ENCODE results near the gene EYA4. TPM values are rescaled to one million over a fixed set of nuclear protein-coding genes. Genes with fewer than 3 reads are reported as not detected.

EYA4 gene
- polyA plus RNA-seq, 4 donors = 0.03 to 0.22 (median 0.22) TPM; not detected in 1

DNA sequence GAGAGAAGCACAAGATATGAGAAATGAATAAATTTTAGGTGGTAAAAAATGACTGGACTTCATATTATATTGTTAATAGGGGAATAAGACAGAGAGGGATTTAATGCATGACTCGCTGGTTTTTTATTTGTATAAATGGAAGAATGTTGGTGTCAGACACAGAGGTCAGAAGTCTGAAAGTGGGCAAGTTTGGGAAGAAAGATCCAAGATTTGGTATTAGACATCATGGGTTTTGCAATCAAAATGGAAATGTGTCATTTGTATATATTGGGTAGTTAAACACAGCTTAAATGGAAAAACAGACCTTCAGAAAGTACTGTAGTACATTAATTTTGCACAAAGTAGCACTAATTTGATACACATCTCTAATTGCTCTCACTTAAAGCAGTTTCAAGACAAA lies 96.2 kb downstream of the EYA4 start:
- FAIRE-seq = no peak
- Histone ChIP-seq H3K9me3 (ENCODE audit: control insufficient read depth in 2 of 2, insufficient read depth in 1 of 2, low read depth in 1 of 2, low read length in 1 of 2) (no peaks in the 10 kb centered on the region), H3K4me1 (ENCODE audit: control insufficient read depth in 3 of 3, insufficient read depth in 2 of 3, low read depth in 1 of 3, low read length in 2 of 3) (no peaks in the 10 kb centered on the region), H3K4me3 (ENCODE audit: low read depth in 1 of 3, low read length in 3 of 3) (no peak overlapping the region), H3K27me3 (ENCODE audit: control insufficient read depth in 3 of 3, insufficient read depth in 3 of 3, low read length in 3 of 3) (no peaks in the 10 kb centered on the region), H3K27ac (ENCODE audit: low read depth in 1 of 3, low read length in 2 of 3) (no peak overlapping the region), H3K36me3 (ENCODE audit: control insufficient read depth in 3 of 3, insufficient read depth in 2 of 3, low read depth in 1 of 3, low read length in 3 of 3) (no peaks in the 10 kb centered on the region)
- DNase-seq = no peak
- WGBS, 3 donors = 81 to 95% (median 84%) methylated on average over 1 of the region's 1 CpG

GRCh38 chr6:133339543-133340384 lies 98.6 kb downstream of the EYA4 start:
- Histone ChIP-seq H3K27ac (ENCODE audit: low read depth in 1 of 3, low read length in 2 of 3) (no peak overlapping the region), H3K9me3 (ENCODE audit: control insufficient read depth in 2 of 2, insufficient read depth in 1 of 2, low read depth in 1 of 2, low read length in 1 of 2) (no peaks in the 10 kb centered on the region), H3K4me1 (ENCODE audit: control insufficient read depth in 3 of 3, insufficient read depth in 2 of 3, low read depth in 1 of 3, low read length in 2 of 3) (no peaks in the 10 kb centered on the region), H3K36me3 (ENCODE audit: control insufficient read depth in 3 of 3, insufficient read depth in 2 of 3, low read depth in 1 of 3, low read length in 3 of 3) (no peaks in the 10 kb centered on the region), H3K27me3 (ENCODE audit: control insufficient read depth in 3 of 3, insufficient read depth in 3 of 3, low read length in 3 of 3) (no peaks in the 10 kb centered on the region), H3K4me3 (ENCODE audit: low read depth in 1 of 3, low read length in 3 of 3) (no peak overlapping the region)
- DNase-seq (no peak), FAIRE-seq (no peak)
- 68 to 81% (median 68%) methylated on average over 7 of the region's 7 CpGs for WGBS, 3 donors

DNA sequence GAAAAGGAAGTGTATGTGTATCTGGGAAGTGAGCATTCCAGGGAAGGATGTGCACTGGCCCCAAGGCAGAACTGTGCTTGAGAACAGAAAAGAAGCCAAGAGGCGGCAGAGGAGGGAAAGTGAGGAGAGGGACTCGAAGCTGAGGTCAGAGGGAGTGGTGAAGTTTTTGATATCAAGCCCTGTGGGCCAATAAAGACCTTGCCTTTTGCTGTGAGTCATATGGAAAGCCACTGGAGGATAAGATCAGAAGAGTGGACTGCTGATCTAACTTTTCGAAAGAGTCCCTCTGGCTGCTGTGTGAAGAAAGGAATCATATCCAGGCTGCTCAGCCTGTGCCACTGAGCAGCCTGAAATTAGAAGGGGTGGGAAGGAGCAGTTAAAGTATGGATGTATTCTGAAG lies 99.4 kb downstream of the EYA4 start:
- Histone ChIP-seq H3K27ac (ENCODE audit: low read depth in 1 of 3, low read length in 2 of 3) (no peak overlapping the region), H3K4me3 (ENCODE audit: low read depth in 1 of 3, low read length in 3 of 3) (no peak overlapping the region), H3K27me3 (ENCODE audit: control insufficient read depth in 3 of 3, insufficient read depth in 3 of 3, low read length in 3 of 3) (no peaks in the 10 kb centered on the region), H3K9me3 (ENCODE audit: control insufficient read depth in 2 of 2, insufficient read depth in 1 of 2, low read depth in 1 of 2, low read length in 1 of 2) (no peaks in the 10 kb centered on the region), H3K4me1 (ENCODE audit: control insufficient read depth in 3 of 3, insufficient read depth in 2 of 3, low read depth in 1 of 3, low read length in 2 of 3) (no peaks in the 10 kb centered on the region), H3K36me3 (ENCODE audit: control insufficient read depth in 3 of 3, insufficient read depth in 2 of 3, low read depth in 1 of 3, low read length in 3 of 3) (no peaks in the 10 kb centered on the region)
- FAIRE-seq = no peak
- DNase-seq = no peak
- 48 to 78% (median 63%) methylated on average over 3 of the region's 3 CpGs for WGBS, 3 donors

DNA sequence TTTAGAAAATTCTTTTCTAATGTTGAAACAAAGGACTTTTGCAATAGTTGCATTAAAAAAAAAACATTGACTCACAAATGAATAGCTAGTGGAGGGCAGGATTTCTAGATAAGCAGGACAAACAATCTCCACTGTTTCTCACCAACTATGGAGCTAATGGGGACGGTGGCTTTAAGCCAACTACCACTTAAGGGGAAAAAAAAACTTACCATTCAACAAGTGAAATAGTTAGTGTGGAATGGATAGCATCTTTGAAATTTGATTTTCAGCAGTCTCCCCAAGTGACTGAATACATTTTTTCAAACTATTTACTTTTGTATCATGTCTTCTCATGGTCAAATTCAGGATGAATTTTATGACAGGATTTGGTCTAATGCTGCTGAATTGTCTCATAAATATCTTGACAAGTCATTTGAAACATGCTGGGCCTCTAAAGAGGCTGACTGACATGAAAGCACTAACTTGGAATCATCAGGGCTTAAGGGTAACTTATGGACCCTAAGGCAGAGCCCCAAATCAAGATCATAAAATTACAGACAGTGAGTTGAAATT lies 100.5 kb downstream of the EYA4 start:
- FAIRE-seq (no peak), DNase-seq (peak in 1 of 2 donors; percentile 11)
- 7 to 19% (median 16%) methylated on average over 1 of the region's 1 CpG for WGBS, 3 donors
- Histone ChIP-seq H3K27me3 (ENCODE audit: control insufficient read depth in 3 of 3, insufficient read depth in 3 of 3, low read length in 3 of 3) (no peaks in the 10 kb centered on the region), H3K4me1 (ENCODE audit: control insufficient read depth in 3 of 3, insufficient read depth in 2 of 3, low read depth in 1 of 3, low read length in 2 of 3) (no peaks in the 10 kb centered on the region), H3K27ac (ENCODE audit: low read depth in 1 of 3, low read length in 2 of 3) (no peak overlapping the region), H3K9me3 (ENCODE audit: control insufficient read depth in 2 of 2, insufficient read depth in 1 of 2, low read depth in 1 of 2, low read length in 1 of 2) (no peaks in the 10 kb centered on the region), H3K4me3 (ENCODE audit: low read depth in 1 of 3, low read length in 3 of 3) (no peak overlapping the region), H3K36me3 (ENCODE audit: control insufficient read depth in 3 of 3, insufficient read depth in 2 of 3, low read depth in 1 of 3, low read length in 3 of 3) (no peaks in the 10 kb centered on the region)

GRCh38 chr6:133343220-133343619 lies 102.1 kb downstream of the EYA4 start:
- no peaks in the 10 kb centered on the region for H3K9me3 ChIP-seq (ENCODE audit: control insufficient read depth in 2 of 2, insufficient read depth in 1 of 2, low read depth in 1 of 2, low read length in 1 of 2)
- H3K27me3 ChIP-seq (ENCODE audit: control insufficient read depth in 3 of 3, insufficient read depth in 3 of 3, low read length in 3 of 3) = no peaks in the 10 kb centered on the region
- H3K27ac ChIP-seq (ENCODE audit: low read depth in 1 of 3, low read length in 2 of 3) = no peak overlapping the region
- 42 to 74% (median 60%) methylated on average over 3 of the region's 3 CpGs for WGBS, 3 donors
- no peaks in the 10 kb centered on the region for H3K36me3 ChIP-seq (ENCODE audit: control insufficient read depth in 3 of 3, insufficient read depth in 2 of 3, low read depth in 1 of 3, low read length in 3 of 3)
- no peak overlapping the region for H3K4me3 ChIP-seq (ENCODE audit: low read depth in 1 of 3, low read length in 3 of 3)
- DNase-seq (no peak), FAIRE-seq (no peak)
- H3K4me1 ChIP-seq (ENCODE audit: control insufficient read depth in 3 of 3, insufficient read depth in 2 of 3, low read depth in 1 of 3, low read length in 2 of 3) = no peaks in the 10 kb centered on the region

DNA sequence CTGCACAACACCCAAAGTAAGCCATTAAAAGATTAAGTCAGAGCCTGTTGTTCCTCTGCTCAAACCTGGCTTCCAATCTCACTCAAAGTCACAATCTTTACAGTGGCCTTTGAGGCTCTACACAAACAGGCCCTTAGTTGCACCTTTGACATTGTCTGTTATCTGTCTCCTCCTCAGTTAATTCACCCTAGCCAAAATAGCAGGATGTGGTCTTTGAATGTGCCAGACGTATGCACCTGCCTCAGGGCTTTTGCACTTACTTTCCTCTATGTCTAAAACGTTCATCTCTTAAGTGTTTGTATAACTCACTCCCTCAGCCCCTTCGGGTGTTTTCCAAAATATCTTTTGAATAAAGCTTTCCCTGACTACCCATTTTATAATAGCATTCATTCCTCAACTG lies 107.7 kb downstream of the EYA4 start:
- H3K27ac ChIP-seq (ENCODE audit: low read depth in 1 of 3, low read length in 2 of 3) = no peak overlapping the region
- WGBS, 3 donors = 56 to 69% (median 66%) methylated on average over 3 of the region's 3 CpGs
- no peaks in the 10 kb centered on the region for H3K36me3 ChIP-seq (ENCODE audit: control insufficient read depth in 3 of 3, insufficient read depth in 2 of 3, low read depth in 1 of 3, low read length in 3 of 3)
- H3K9me3 ChIP-seq (ENCODE audit: control insufficient read depth in 2 of 2, insufficient read depth in 1 of 2, low read depth in 1 of 2, low read length in 1 of 2) = no peaks in the 10 kb centered on the region
- no peaks in the 10 kb centered on the region for H3K4me1 ChIP-seq (ENCODE audit: control insufficient read depth in 3 of 3, insufficient read depth in 2 of 3, low read depth in 1 of 3, low read length in 2 of 3)
- DNase-seq (no peak), FAIRE-seq (no peak)
- H3K4me3 ChIP-seq (ENCODE audit: low read depth in 1 of 3, low read length in 3 of 3) = no peak overlapping the region
- no peaks in the 10 kb centered on the region for H3K27me3 ChIP-seq (ENCODE audit: control insufficient read depth in 3 of 3, insufficient read depth in 3 of 3, low read length in 3 of 3)

DNA sequence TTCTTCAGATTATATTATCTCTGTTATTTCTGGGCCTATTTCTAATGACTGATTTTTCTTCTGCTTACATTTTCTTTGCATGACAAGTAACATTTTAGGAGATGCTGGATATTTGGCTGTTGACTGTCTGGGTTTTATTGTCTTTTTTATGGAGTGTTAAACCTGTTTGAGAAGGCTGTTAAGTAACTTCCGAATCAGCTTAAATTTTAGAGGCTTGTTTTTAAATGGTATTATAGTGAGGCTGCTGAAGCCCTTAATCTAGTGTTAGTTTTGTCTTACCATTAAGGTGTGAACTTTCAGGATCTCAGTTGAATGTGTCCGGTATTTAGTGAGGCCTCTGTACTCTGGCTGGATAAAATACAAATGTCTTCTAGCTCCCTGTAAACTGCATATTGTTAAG lies 109.8 kb downstream of the EYA4 start:
- Histone ChIP-seq H3K36me3 (ENCODE audit: control insufficient read depth in 3 of 3, insufficient read depth in 2 of 3, low read depth in 1 of 3, low read length in 3 of 3) (no peaks in the 10 kb centered on the region), H3K27me3 (ENCODE audit: control insufficient read depth in 3 of 3, insufficient read depth in 3 of 3, low read length in 3 of 3) (no peaks in the 10 kb centered on the region), H3K4me3 (ENCODE audit: low read depth in 1 of 3, low read length in 3 of 3) (no peak overlapping the region), H3K4me1 (ENCODE audit: control insufficient read depth in 3 of 3, insufficient read depth in 2 of 3, low read depth in 1 of 3, low read length in 2 of 3) (no peaks in the 10 kb centered on the region), H3K27ac (ENCODE audit: low read depth in 1 of 3, low read length in 2 of 3) (no peak overlapping the region), H3K9me3 (ENCODE audit: control insufficient read depth in 2 of 2, insufficient read depth in 1 of 2, low read depth in 1 of 2, low read length in 1 of 2) (no peaks in the 10 kb centered on the region)
- FAIRE-seq = no peak
- WGBS, 3 donors = 87 to 95% (median 91%) methylated on average over 2 of the region's 2 CpGs
- no peak for DNase-seq

DNA sequence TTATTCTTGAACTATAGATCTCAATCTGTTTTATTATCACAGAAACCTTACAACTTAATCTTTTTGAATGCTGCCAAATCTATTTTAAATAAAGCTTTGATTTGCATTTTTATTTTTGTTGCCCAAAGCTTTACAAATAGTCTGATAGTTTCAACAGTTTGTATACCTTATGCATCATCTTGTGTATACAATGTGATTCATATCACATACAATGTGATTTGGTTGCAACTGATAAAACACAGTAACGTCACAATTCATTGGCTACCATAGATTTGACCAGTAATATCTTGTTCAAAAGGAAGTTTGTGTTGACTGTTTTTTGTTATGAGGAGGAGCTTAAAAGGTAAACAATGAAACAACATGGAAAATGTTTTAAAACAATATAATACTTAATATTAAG lies 110.9 kb downstream of the EYA4 start:
- H3K27me3 ChIP-seq (ENCODE audit: control insufficient read depth in 3 of 3, insufficient read depth in 3 of 3, low read length in 3 of 3) = no peaks in the 10 kb centered on the region
- H3K36me3 ChIP-seq (ENCODE audit: control insufficient read depth in 3 of 3, insufficient read depth in 2 of 3, low read depth in 1 of 3, low read length in 3 of 3) = no peaks in the 10 kb centered on the region
- no peak for DNase-seq
- WGBS, 3 donors = 34 to 74% (median 59%) methylated on average over 1 of the region's 1 CpG
- FAIRE-seq = peak; percentile 41
- no peak overlapping the region for H3K4me3 ChIP-seq (ENCODE audit: low read depth in 1 of 3, low read length in 3 of 3)
- no peaks in the 10 kb centered on the region for H3K4me1 ChIP-seq (ENCODE audit: control insufficient read depth in 3 of 3, insufficient read depth in 2 of 3, low read depth in 1 of 3, low read length in 2 of 3)
- H3K27ac ChIP-seq (ENCODE audit: low read depth in 1 of 3, low read length in 2 of 3) = no peak overlapping the region
- no peaks in the 10 kb centered on the region for H3K9me3 ChIP-seq (ENCODE audit: control insufficient read depth in 2 of 2, insufficient read depth in 1 of 2, low read depth in 1 of 2, low read length in 1 of 2)

All from small intestine (tissue), 7 donors.